IMR-90 (cell line): ENCODE measurements around the gene RIN1. TPM values are rescaled to one million over a fixed set of nuclear protein-coding genes. Genes with fewer than 3 reads are reported as not detected.
A peak's percentile ranks its signal among the peaks of the same experiment; 100 is the strongest.

Experiments used
- ATAC-seq: fragments of 200-7000 bp; cut with Tn5 transposase; 2 replicates; pipeline ENCODE4 v1.9.1; 2020; ENCODE audit warnings: low read depth, mild to moderate bottlenecking, moderate library complexity
- BruUV-seq: library from RNA; stranded (reverse); fragments of 400-500 nt; replicated peaks from 2 replicates; lab custom pipeline; 2021; lab: Mats Ljungman, UMichigan
- CTCF ChIA-PET: fragments of 300-600 bp; formaldehyde crosslinking; extraction: SDS; loops from one replicate; lab custom pipeline; 2021; ENCODE audit warnings: antibody characterized with exemption; lab: Yijun Ruan, JAX
- POLR2A ChIA-PET: fragments of 300-600 bp; sonication (Branson Sonifier 250); formaldehyde crosslinking; loops from one replicate; lab custom pipeline; 2022; ENCODE audit warnings: antibody characterized with exemption; ENCODE audit not compliant: unreplicated experiment; lab: Charles Lee
- DNase-seq: peaks from one replicate; pipeline ENCODE4 v3.0.0; 2013
- H2AFZ ChIP-seq: replicated peaks from 2 replicates; pipeline ENCODE3; 2013; ENCODE audit warnings: low read length, mild to moderate bottlenecking; ENCODE audit not compliant: poor library complexity
- H2AK5ac ChIP-seq: 2 replicates; pipeline ENCODE4 v1.6.1; 2013; ENCODE audit warnings: low read depth, low read length, inconsistent platforms
- H2AK9ac ChIP-seq: replicated peaks from 2 replicates; pipeline ENCODE3; 2013; ENCODE audit warnings: mild to moderate bottlenecking, low read depth, low read length, moderate library complexity; ENCODE audit not compliant: poor library complexity
- H2BK120ac ChIP-seq: 2 replicates; pipeline ENCODE4 v1.6.1; 2013; ENCODE audit warnings: low read depth, low read length, inconsistent platforms
- H2BK15ac ChIP-seq: 3 replicates; pipeline ENCODE4 v1.6.1; 2013; ENCODE audit warnings: low read depth, low read length, inconsistent platforms
- H2BK20ac ChIP-seq: 2 replicates; pipeline ENCODE4 v1.6.1; 2013; ENCODE audit warnings: low read depth, mild to moderate bottlenecking, inconsistent platforms, low read length, moderate library complexity
- H2BK5ac ChIP-seq: 2 replicates; pipeline ENCODE4 v1.6.1; 2013; ENCODE audit warnings: mild to moderate bottlenecking, low read depth, low read length, inconsistent platforms; ENCODE audit not compliant: poor library complexity, severe bottlenecking
- H3K14ac ChIP-seq: replicated peaks from 2 replicates; pipeline ENCODE4 v1.6.1; 2013; ENCODE audit warnings: low read depth, low read length, inconsistent platforms
- H3K18ac ChIP-seq: 2 replicates; pipeline ENCODE4 v1.6.1; 2013; ENCODE audit warnings: low read depth, low read length, control low read depth
- H3K23ac ChIP-seq: 2 replicates; pipeline ENCODE4 v1.6.1; 2013; ENCODE audit warnings: low read depth, low read length, inconsistent platforms
- H3K27ac ChIP-seq: 2 replicates; pipeline ENCODE4 v1.5.1; 2013; ENCODE audit warnings: mild to moderate bottlenecking, control low read depth, low read length; ENCODE audit not compliant: insufficient read depth
- H3K27me3 ChIP-seq: 2 replicates; pipeline ENCODE4 v1.6.1; 2013; ENCODE audit warnings: low read length; ENCODE audit not compliant: control insufficient read depth, insufficient read depth
- H3K36me3 ChIP-seq: 2 replicates; pipeline ENCODE4 v1.6.1; 2013; ENCODE audit warnings: low read length, mixed read lengths; ENCODE audit not compliant: control insufficient read depth, insufficient read depth
- H3K4ac ChIP-seq: 2 replicates; pipeline ENCODE4 v1.6.1; 2013; ENCODE audit warnings: low read depth, low read length, inconsistent platforms
- H3K4me1 ChIP-seq: 2 replicates; pipeline ENCODE4 v1.6.1; 2013; ENCODE audit warnings: low read length, mixed read lengths; ENCODE audit not compliant: control insufficient read depth, insufficient read depth
- H3K4me2 ChIP-seq: 2 replicates; pipeline ENCODE4 v1.6.1; 2013; ENCODE audit warnings: low read depth, mild to moderate bottlenecking, control low read depth, low read length, moderate library complexity
- H3K4me3 ChIP-seq: 2 replicates; pipeline ENCODE4 v1.5.1; 2013; ENCODE audit warnings: low read depth, mild to moderate bottlenecking, control low read depth, low read length, moderate library complexity; ENCODE audit not compliant: insufficient read depth
- H3K56ac ChIP-seq: 2 replicates; pipeline ENCODE4 v1.6.1; 2013; ENCODE audit warnings: low read length, inconsistent platforms; ENCODE audit not compliant: insufficient read depth; ENCODE audit errors: extremely low read depth
- H3K79me1 ChIP-seq, 2 experiments: 2 replicates each; pipeline ENCODE4 v1.6.1; 2013; ENCODE audit warnings: low read length in 2 of 2, inconsistent platforms in 1 of 2, low read depth in 1 of 2
- H3K9ac ChIP-seq: 2 replicates; pipeline ENCODE4 v1.6.1; 2013; ENCODE audit warnings: low read depth, low read length, control low read depth
- H3K9me1 ChIP-seq: 2 replicates; pipeline ENCODE4 v1.6.1; 2013; ENCODE audit warnings: low read length, inconsistent platforms; ENCODE audit not compliant: insufficient read depth
- H3K9me3 ChIP-seq: 2 replicates; pipeline ENCODE4 v1.6.1; 2013; ENCODE audit warnings: low read length; ENCODE audit not compliant: control insufficient read depth, insufficient read depth
- H4K20me1 ChIP-seq: 2 replicates; pipeline ENCODE4 v1.6.1; 2013; ENCODE audit warnings: low read length, inconsistent platforms; ENCODE audit not compliant: insufficient read depth
- H4K5ac ChIP-seq: 2 replicates; pipeline ENCODE4 v1.6.1; 2013; ENCODE audit warnings: mild to moderate bottlenecking, low read depth, low read length, control low read depth
- H4K8ac ChIP-seq, 2 experiments: 2 replicates each; pipeline ENCODE4 v1.6.1; 2013; ENCODE audit warnings: low read depth in 2 of 2, low read length in 2 of 2, control low read depth in 1 of 2, inconsistent platforms in 1 of 2
- H4K91ac ChIP-seq: 2 replicates; pipeline ENCODE4 v1.6.1; 2013; ENCODE audit warnings: low read depth, low read length, inconsistent platforms; ENCODE audit not compliant: insufficient read depth
- CEBPB ChIP-seq: IDR thresholded peaks from 2 replicates; pipeline ENCODE4 v1.6.1; 2012; ENCODE audit warnings: low read depth, low read length, improper control_type of control experiment
- CHD1 ChIP-seq: IDR thresholded peaks from 2 replicates; pipeline ENCODE4 v1.6.1; 2012; ENCODE audit warnings: low read depth, low read length, improper control_type of control experiment
- CTCF ChIP-seq: conservative IDR thresholded peaks from 2 replicates; pipeline ENCODE4 v1.5.1; 2012; ENCODE audit warnings: mild to moderate bottlenecking, low read depth, low read length, improper control_type of control experiment
- ELK1 ChIP-seq: fragments of 150-350 bp; IDR thresholded peaks from 2 replicates; pipeline ENCODE4 v1.6.1; 2016; ENCODE audit warnings: low read depth, mild to moderate bottlenecking, low read length, moderate library complexity, borderline replicate concordance
- MAFK ChIP-seq: IDR thresholded peaks from 2 replicates; pipeline ENCODE4 v1.6.1; 2012; ENCODE audit warnings: low read depth, low read length, improper control_type of control experiment
- MAZ ChIP-seq: IDR thresholded peaks from 2 replicates; pipeline ENCODE4 v1.6.1; 2012; ENCODE audit warnings: low read depth, mild to moderate bottlenecking, low read length, improper control_type of control experiment, moderate library complexity, borderline replicate concordance
- MXI1 ChIP-seq: IDR thresholded peaks from 2 replicates; pipeline ENCODE4 v1.6.1; 2012; ENCODE audit warnings: low read depth, mild to moderate bottlenecking, low read length, moderate library complexity, borderline replicate concordance
- NFE2L2 ChIP-seq: fragments of 150-350 bp; IDR thresholded peaks from 2 replicates; pipeline ENCODE4 v1.6.1; 2016; ENCODE audit warnings: low read depth, mild to moderate bottlenecking, low read length
- POLR2A ChIP-seq: IDR thresholded peaks from 2 replicates; pipeline ENCODE4 v1.6.1; 2012; ENCODE audit warnings: mild to moderate bottlenecking, low read depth, low read length
- RAD21 ChIP-seq: IDR thresholded peaks from 2 replicates; pipeline ENCODE4 v1.6.1; 2012; ENCODE audit warnings: low read length, improper control_type of control experiment
- RFX5 ChIP-seq: IDR thresholded peaks from 2 replicates; pipeline ENCODE4 v1.8.0; 2012; ENCODE audit warnings: low read depth, mild to moderate bottlenecking, low read length, moderate library complexity
- SMC3 ChIP-seq: fragments of 150-350 bp; IDR thresholded peaks from 2 replicates; pipeline ENCODE4 v1.6.1; 2016; ENCODE audit warnings: low read depth, mild to moderate bottlenecking, antibody characterized with exemption, low read length, moderate library complexity
- USF2 ChIP-seq: fragments of 150-350 bp; IDR thresholded peaks from 2 replicates; pipeline ENCODE4 v1.6.1; 2017; ENCODE audit warnings: mild to moderate bottlenecking, antibody characterized with exemption, low read length, low read depth
- WGBS, 2 experiments: methylation state at CpG; one replicate each; pipeline versions ENCODE4 v1.1.5 to v1.1.7; 2013; ENCODE audit warnings: missing lambda C conversion rate in 2 of 2; ENCODE audit not compliant: insufficient read length in 1 of 2; ENCODE audit errors: extremely low coverage in 2 of 2; 5-methylcytosine and 5-hydroxymethylcytosine counted together
- dilution Hi-C: fragments of 300-500 bp; cut with HindIII; formaldehyde crosslinking; loops from one replicate; pipeline ENCODE4 v1.14.3; 2018; ENCODE audit warnings: low sequenced_read_pairs; ENCODE audit not compliant: unreplicated experiment
- in situ Hi-C: fragments of 300-500 bp; cut with MboI; formaldehyde crosslinking; loops from 3 replicates; pipeline ENCODE4 v1.14.3; 2019; ENCODE audit warnings: low sequenced_read_pairs, inconsistent platforms, mixed read lengths
- intact Hi-C: fragments of 100-400 bp; cut with micrococcal nuclease; formaldehyde crosslinking; loops from 2 replicates; pipeline ENCODE4 v1.10.0; 2022
- polyA plus RNA-seq, 3 experiments: library from polyadenylated mRNA; depleted of rRNA; stranded (reverse); fragments of >200 nt; gene quantifications; 2 replicates each; pipeline ENCODE4 v1.2.3, GENCODE V29; 2012; ENCODE audit warnings: low replicate concordance in 1 of 3
- total RNA-seq: library from RNA; depleted of rRNA; stranded (reverse); fragments of >200 nt; gene quantifications from 2 replicates; pipeline ENCODE4 v1.2.3, GENCODE V29; 2012

Gene RIN1
- total and polyA plus RNA-seq, 2 of the 4 experiments (the other 2 are of a cell fraction), result 9.9 to 20.8 TPM

- peak overlapping the region; percentile 98 for H2AFZ ChIP-seq
- H3K27me3 ChIP-seq, result no peaks in the 10 kb centered on the region
- H3K9me3 ChIP-seq, result no peaks in the 10 kb centered on the region
- intact Hi-C loops (no loop called here), dilution Hi-C loops (no loop called here), in situ Hi-C loops (no loop called here)
- peaks cover 1% of the 10 kb centered on the region for H3K36me3 ChIP-seq
- H2BK15ac ChIP-seq, result no peak overlapping the region
- peak overlapping the region; percentile 98 for H3K23ac ChIP-seq
- ChIA-PET CTCF (interaction anchor here (1.4 to 1.8 kb wide), 2 partner anchors 35 kb away, joined by 4 to 6 read pairs; no protein-coding TSS in a partner anchor), POLR2A (no interaction called here)
- H3K9me1 ChIP-seq, result peaks cover 12% of the 10 kb centered on the region; the same call in 1 of the 2 replicates
- H4K8ac ChIP-seq, result peak overlapping the region; percentile 84 to 94
- H3K4ac ChIP-seq, result peak overlapping the region; percentile 87
- H3K9ac ChIP-seq, result peak overlapping the region; percentile 91
- no peak overlapping the region for H3K18ac ChIP-seq
- ATAC-seq (peak; percentile 5; the same call in 1 of the 2 replicates), DNase-seq (no peak)
- peak overlapping the region; percentile 80 for H2BK5ac ChIP-seq
- H3K14ac ChIP-seq, result peak overlapping the region; percentile 60; the same call in 1 of the 2 replicates
- no peak overlapping the region for H2BK20ac ChIP-seq
- peaks cover 12% of the 10 kb centered on the region for H3K4me1 ChIP-seq
- peak overlapping the region; percentile 83 for H3K27ac ChIP-seq
- peak overlapping the region; percentile 96 for H3K4me2 ChIP-seq
- H2AK5ac ChIP-seq, result peak overlapping the region; percentile 20; the same call in 1 of the 2 replicates
- BruUV-seq, result no TSS peak
- 15% methylated on average over 33 of the region's 68 CpGs; no CpG with 5 or more reads in 1 of the 2 experiments for WGBS, 2 experiments
- H3K56ac ChIP-seq, result 0 out of 2 replicates have a peak overlapping the region, but pooled peaks have one; percentile 28
- H4K20me1 ChIP-seq, result peaks cover 17% of the 10 kb centered on the region
- H4K5ac ChIP-seq, result peak overlapping the region; percentile 27; the same call in 1 of the 2 replicates
- H2BK120ac ChIP-seq, result peak overlapping the region; percentile 74
- H3K79me1 ChIP-seq, result peaks cover 23 to 53% of the 10 kb centered on the region in 2 experiments
- peak overlapping the region; percentile 98 for H3K4me3 ChIP-seq
- H4K91ac ChIP-seq, result peak overlapping the region; percentile 54; the same call in 1 of the 2 replicates
- H2AK9ac ChIP-seq, result peak overlapping the region; percentile 95
- no peak for TF ChIP-seq MAZ
- TF ChIP-seq POLR2A, result no peak
- TF ChIP-seq CTCF, result no peak
- TF ChIP-seq SMC3, result no peak
- TF ChIP-seq CEBPB, result no peak
- TF ChIP-seq RAD21, result no peak
- no peak for TF ChIP-seq ELK1
- no peak for TF ChIP-seq RFX5
- no peak for TF ChIP-seq MAFK
- TF ChIP-seq MXI1, result no peak
- TF ChIP-seq CHD1, result no peak
- TF ChIP-seq NFE2L2, result no peak
- TF ChIP-seq USF2, result no peak
These were observed 10.5 kb upstream of the RIN1 start for GRCh38 chr11:66346476-66347424.
